ENCODE measurements around the gene NKAIN2.

- TF ChIP-seq CTCF (IDR thresholded peaks at IDR 0.05; ENCODE audit: low read length) (no peak), EZH2 (optimal IDR thresholded peaks at IDR 0.05; ENCODE audit: low read depth, low read length) (no peak), EZH2phosphoT487 (IDR thresholded peaks at IDR 0.05; ENCODE audit: low read length) (no peak)
Observed at GRCh38 chr6:123873974-123874373, 70.3 kb downstream of the NKAIN2 start.
